Measurements from ENCODE around the gene KRT79.

The KRT79 gene

GRCh38 chr12:52837413-52837741, 3.3 kb upstream of the KRT79 start:
- Histone ChIP-seq H3K4me3 (ENCODE audit: low read length) (no peak overlapping the region), H3K9me3 (ENCODE audit: control insufficient read depth, low read length) (no peaks in the 10 kb centered on the region), H3K4me1 (ENCODE audit: control insufficient read depth, insufficient read depth, low read length) (peaks cover 9% of the 10 kb centered on the region), H3K36me3 (ENCODE audit: control insufficient read depth, insufficient read depth, low read length) (no peaks in the 10 kb centered on the region), H3K27me3 (ENCODE audit: control insufficient read depth, insufficient read depth, low read length) (peaks cover 18% of the 10 kb centered on the region), H3K9ac (ENCODE audit: low read length) (no peak overlapping the region)

GRCh38 chr12:52836491-52837412, 2.6 kb upstream of the KRT79 start:
- peaks cover 9% of the 10 kb centered on the region for H3K4me1 ChIP-seq (ENCODE audit: control insufficient read depth, insufficient read depth, low read length)
- no peaks in the 10 kb centered on the region for H3K9me3 ChIP-seq (ENCODE audit: control insufficient read depth, low read length)
- H3K36me3 ChIP-seq (ENCODE audit: control insufficient read depth, insufficient read depth, low read length): no peaks in the 10 kb centered on the region
- H3K27me3 ChIP-seq (ENCODE audit: control insufficient read depth, insufficient read depth, low read length): peaks cover 18% of the 10 kb centered on the region
- no peak overlapping the region for H3K9ac ChIP-seq (ENCODE audit: low read length)
- H3K4me3 ChIP-seq (ENCODE audit: low read length): no peak overlapping the region

GRCh38 chr12:52836042-52836466, 1.9 kb upstream of the KRT79 start:
- Histone ChIP-seq H3K27me3 (ENCODE audit: control insufficient read depth, insufficient read depth, low read length) (peaks cover 18% of the 10 kb centered on the region), H3K4me1 (ENCODE audit: control insufficient read depth, insufficient read depth, low read length) (peaks cover 9% of the 10 kb centered on the region), H3K4me3 (ENCODE audit: low read length) (no peak overlapping the region)

GRCh38 chr12:52835271-52836041, 1.3 kb upstream of the KRT79 start:
- Histone ChIP-seq H3K9ac (ENCODE audit: low read length) (no peak overlapping the region), H3K27me3 (ENCODE audit: control insufficient read depth, insufficient read depth, low read length) (peaks cover 18% of the 10 kb centered on the region), H3K4me3 (ENCODE audit: low read length) (no peak overlapping the region), H3K4me1 (ENCODE audit: control insufficient read depth, insufficient read depth, low read length) (peaks cover 9% of the 10 kb centered on the region), H3K36me3 (ENCODE audit: control insufficient read depth, insufficient read depth, low read length) (no peaks in the 10 kb centered on the region), H3K9me3 (ENCODE audit: control insufficient read depth, low read length) (no peaks in the 10 kb centered on the region)

More at GRCh38 chr12:52836042-52836466, 1.9 kb upstream of the KRT79 start:
- no peaks in the 10 kb centered on the region for H3K9me3 ChIP-seq (ENCODE audit: control insufficient read depth, low read length)
- H3K9ac ChIP-seq (ENCODE audit: low read length): no peak overlapping the region
- no peaks in the 10 kb centered on the region for H3K36me3 ChIP-seq (ENCODE audit: control insufficient read depth, insufficient read depth, low read length)

- Histone ChIP-seq H3K9ac (ENCODE audit: low read length) (no peak overlapping the region), H3K4me1 (ENCODE audit: control insufficient read depth, insufficient read depth, low read length) (peaks cover 9% of the 10 kb centered on the region), H3K27me3 (ENCODE audit: control insufficient read depth, insufficient read depth, low read length) (peaks cover 14% of the 10 kb centered on the region), H3K9me3 (ENCODE audit: control insufficient read depth, low read length) (no peaks in the 10 kb centered on the region), H3K4me3 (ENCODE audit: low read length) (no peak overlapping the region), H3K36me3 (ENCODE audit: control insufficient read depth, insufficient read depth, low read length) (no peaks in the 10 kb centered on the region)
Observed at GRCh38 chr12:52834727-52835001, 553 bp upstream of the KRT79 start.

- Histone ChIP-seq H3K4me1 (ENCODE audit: control insufficient read depth, insufficient read depth, low read length) (peaks cover 9% of the 10 kb centered on the region), H3K9me3 (ENCODE audit: control insufficient read depth, low read length) (no peaks in the 10 kb centered on the region), H3K36me3 (ENCODE audit: control insufficient read depth, insufficient read depth, low read length) (no peaks in the 10 kb centered on the region), H3K27me3 (ENCODE audit: control insufficient read depth, insufficient read depth, low read length) (peaks cover 8% of the 10 kb centered on the region), H3K4me3 (ENCODE audit: low read length) (no peak overlapping the region), H3K9ac (ENCODE audit: low read length) (no peak overlapping the region)
Observed at GRCh38 chr12:52832985-52833905, 866 bp downstream of the KRT79 start.

GRCh38 chr12:52832451-52832850, 1.7 kb downstream of the KRT79 start:
- no peak overlapping the region for H3K9ac ChIP-seq (ENCODE audit: low read length)
- H3K27me3 ChIP-seq (ENCODE audit: control insufficient read depth, insufficient read depth, low read length): peaks cover 3% of the 10 kb centered on the region
- H3K4me1 ChIP-seq (ENCODE audit: control insufficient read depth, insufficient read depth, low read length): peaks cover 9% of the 10 kb centered on the region
- H3K9me3 ChIP-seq (ENCODE audit: control insufficient read depth, low read length): no peaks in the 10 kb centered on the region
- H3K4me3 ChIP-seq (ENCODE audit: low read length): no peak overlapping the region
- H3K36me3 ChIP-seq (ENCODE audit: control insufficient read depth, insufficient read depth, low read length): no peaks in the 10 kb centered on the region

- Histone ChIP-seq H3K4me3 (ENCODE audit: low read length) (no peak overlapping the region), H3K4me1 (ENCODE audit: control insufficient read depth, insufficient read depth, low read length) (peaks cover 9% of the 10 kb centered on the region), H3K27me3 (ENCODE audit: control insufficient read depth, insufficient read depth, low read length) (no peaks in the 10 kb centered on the region), H3K36me3 (ENCODE audit: control insufficient read depth, insufficient read depth, low read length) (no peaks in the 10 kb centered on the region), H3K9me3 (ENCODE audit: control insufficient read depth, low read length) (no peaks in the 10 kb centered on the region), H3K9ac (ENCODE audit: low read length) (no peak overlapping the region)
Observed at GRCh38 chr12:52831251-52831650, 2.9 kb downstream of the KRT79 start.

GRCh38 chr12:52829986-52830770, 3.9 kb downstream of the KRT79 start:
- Histone ChIP-seq H3K27me3 (ENCODE audit: control insufficient read depth, insufficient read depth, low read length) (no peaks in the 10 kb centered on the region), H3K4me3 (ENCODE audit: low read length) (no peak overlapping the region), H3K4me1 (ENCODE audit: control insufficient read depth, insufficient read depth, low read length) (peaks cover 9% of the 10 kb centered on the region), H3K36me3 (ENCODE audit: control insufficient read depth, insufficient read depth, low read length) (no peaks in the 10 kb centered on the region), H3K9me3 (ENCODE audit: control insufficient read depth, low read length) (no peaks in the 10 kb centered on the region), H3K9ac (ENCODE audit: low read length) (no peak overlapping the region)

- Histone ChIP-seq H3K9me3 (ENCODE audit: control insufficient read depth, low read length) (no peaks in the 10 kb centered on the region), H3K27me3 (ENCODE audit: control insufficient read depth, insufficient read depth, low read length) (no peaks in the 10 kb centered on the region), H3K4me1 (ENCODE audit: control insufficient read depth, insufficient read depth, low read length) (peaks cover 9% of the 10 kb centered on the region), H3K9ac (ENCODE audit: low read length) (no peak overlapping the region), H3K4me3 (ENCODE audit: low read length) (no peak overlapping the region), H3K36me3 (ENCODE audit: control insufficient read depth, insufficient read depth, low read length) (no peaks in the 10 kb centered on the region)
Observed at GRCh38 chr12:52828591-52829021, 5.5 kb downstream of the KRT79 start.

GRCh38 chr12:52828156-52828555, 6.0 kb downstream of the KRT79 start:
- Histone ChIP-seq H3K4me1 (ENCODE audit: control insufficient read depth, insufficient read depth, low read length) (peaks cover 7% of the 10 kb centered on the region), H3K9me3 (ENCODE audit: control insufficient read depth, low read length) (no peaks in the 10 kb centered on the region), H3K9ac (ENCODE audit: low read length) (no peak overlapping the region), H3K36me3 (ENCODE audit: control insufficient read depth, insufficient read depth, low read length) (no peaks in the 10 kb centered on the region), H3K27me3 (ENCODE audit: control insufficient read depth, insufficient read depth, low read length) (no peaks in the 10 kb centered on the region), H3K4me3 (ENCODE audit: low read length) (no peak overlapping the region)
